Liver (tissue), 3 donors: ENCODE results near the gene PARD3B.

Experiments used
- EGR1 ChIP-seq, 2 donors: IDR thresholded peaks; 2 replicates each; pipeline ENCODE4 v1.6.1; 2016 to 2018; ENCODE audit warnings: antibody characterized with exemption in 2 of 2, low read depth in 2 of 2
- FOXA1 ChIP-seq: IDR thresholded peaks from 2 replicates; pipeline ENCODE4 v1.6.1; 2016; ENCODE audit warnings: antibody characterized with exemption
- JUND ChIP-seq, 2 donors: IDR thresholded peaks; 2 replicates each; pipeline ENCODE4 v1.6.1; 2016; ENCODE audit warnings: antibody characterized with exemption in 2 of 2
- RAD21 ChIP-seq, 2 donors: IDR thresholded peaks; 2 replicates each; pipeline ENCODE4 v1.6.1; 2016; ENCODE audit warnings: antibody characterized with exemption in 2 of 2, mild to moderate bottlenecking in 2 of 2
- RXRA ChIP-seq, 2 donors: IDR thresholded peaks; 2 replicates each; pipeline ENCODE4 v1.6.1; 2017 to 2018; ENCODE audit warnings: antibody characterized with exemption in 2 of 2, mild to moderate bottlenecking in 1 of 2
- SP1 ChIP-seq: IDR thresholded peaks from 2 replicates; pipeline ENCODE4 v1.6.1; 2018; ENCODE audit warnings: antibody characterized with exemption, mild to moderate bottlenecking
- TAF1 ChIP-seq: conservative IDR thresholded peaks from 2 replicates; pipeline ENCODE4 v1.6.1; 2016; ENCODE audit warnings: antibody characterized with exemption, mild to moderate bottlenecking
- YY1 ChIP-seq: IDR thresholded peaks from 2 replicates; pipeline ENCODE4 v1.6.1; 2016; ENCODE audit warnings: antibody characterized with exemption, mild to moderate bottlenecking
- ZBTB33 ChIP-seq: IDR thresholded peaks from 2 replicates; pipeline ENCODE4 v1.6.1; 2016; ENCODE audit warnings: antibody characterized with exemption
- TF ChIP-seq, protein P1 (sequence below): fragments of 150-350 bp; IDR thresholded peaks from 2 replicates; pipeline ENCODE4 v1.5.1; 2017; ENCODE audit warnings: improper control_type of control experiment, low read depth, low read length; ENCODE audit not compliant: missing input control
- TF ChIP-seq, protein P2 (sequence below): IDR thresholded peaks from 2 replicates; pipeline ENCODE4 v1.6.1; 2016; ENCODE audit warnings: antibody characterized with exemption, mild to moderate bottlenecking
- TF ChIP-seq, protein P3 (sequence below): IDR thresholded peaks from 2 replicates; pipeline ENCODE4 v1.6.1; 2016; ENCODE audit warnings: antibody characterized with exemption
- donor health status: healthy.
- donor health status: healthy.

DNA sequence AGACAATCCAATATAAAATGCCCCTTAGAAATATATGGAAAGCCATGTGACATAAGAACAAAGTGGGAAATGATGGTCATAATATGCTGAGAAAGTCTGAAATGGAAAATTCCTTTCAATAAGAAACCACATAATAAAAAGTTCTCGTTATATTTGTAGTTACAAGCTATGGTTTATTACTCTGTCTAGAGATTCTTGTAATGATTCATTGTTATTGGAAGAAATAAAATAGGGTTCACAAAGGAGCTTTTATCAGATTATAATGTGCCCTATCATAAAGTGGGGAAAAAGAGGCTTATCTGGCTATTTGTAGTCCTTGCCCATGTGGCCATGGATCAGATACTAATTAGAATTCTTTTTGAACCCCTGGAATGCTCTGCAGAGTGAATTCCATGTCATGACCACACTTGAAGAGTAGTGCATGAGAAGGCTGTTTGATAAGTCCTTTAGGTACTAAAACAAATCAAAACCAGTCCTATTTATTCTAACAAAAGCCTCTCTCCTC, 716.3 kb downstream of the PARD3B start:
- TF ChIP-seq, protein P1, sequence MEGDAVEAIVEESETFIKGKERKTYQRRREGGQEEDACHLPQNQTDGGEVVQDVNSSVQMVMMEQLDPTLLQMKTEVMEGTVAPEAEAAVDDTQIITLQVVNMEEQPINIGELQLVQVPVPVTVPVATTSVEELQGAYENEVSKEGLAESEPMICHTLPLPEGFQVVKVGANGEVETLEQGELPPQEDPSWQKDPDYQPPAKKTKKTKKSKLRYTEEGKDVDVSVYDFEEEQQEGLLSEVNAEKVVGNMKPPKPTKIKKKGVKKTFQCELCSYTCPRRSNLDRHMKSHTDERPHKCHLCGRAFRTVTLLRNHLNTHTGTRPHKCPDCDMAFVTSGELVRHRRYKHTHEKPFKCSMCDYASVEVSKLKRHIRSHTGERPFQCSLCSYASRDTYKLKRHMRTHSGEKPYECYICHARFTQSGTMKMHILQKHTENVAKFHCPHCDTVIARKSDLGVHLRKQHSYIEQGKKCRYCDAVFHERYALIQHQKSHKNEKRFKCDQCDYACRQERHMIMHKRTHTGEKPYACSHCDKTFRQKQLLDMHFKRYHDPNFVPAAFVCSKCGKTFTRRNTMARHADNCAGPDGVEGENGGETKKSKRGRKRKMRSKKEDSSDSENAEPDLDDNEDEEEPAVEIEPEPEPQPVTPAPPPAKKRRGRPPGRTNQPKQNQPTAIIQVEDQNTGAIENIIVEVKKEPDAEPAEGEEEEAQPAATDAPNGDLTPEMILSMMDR, result no peak
- TF ChIP-seq JUND (IDR thresholded peaks at IDR 0.05) (no peak), RXRA (IDR thresholded peaks at IDR 0.05) (no peak), EGR1 (IDR thresholded peaks at IDR 0.05; ENCODE audit: low read depth in 2 of 2) (no peak), YY1 (no peak), ZBTB33 (no peak), SP1 (no peak), RAD21 (IDR thresholded peaks at IDR 0.05) (no peak), TAF1 (no peak), FOXA1 (no peak)
- TF ChIP-seq, protein P2, sequence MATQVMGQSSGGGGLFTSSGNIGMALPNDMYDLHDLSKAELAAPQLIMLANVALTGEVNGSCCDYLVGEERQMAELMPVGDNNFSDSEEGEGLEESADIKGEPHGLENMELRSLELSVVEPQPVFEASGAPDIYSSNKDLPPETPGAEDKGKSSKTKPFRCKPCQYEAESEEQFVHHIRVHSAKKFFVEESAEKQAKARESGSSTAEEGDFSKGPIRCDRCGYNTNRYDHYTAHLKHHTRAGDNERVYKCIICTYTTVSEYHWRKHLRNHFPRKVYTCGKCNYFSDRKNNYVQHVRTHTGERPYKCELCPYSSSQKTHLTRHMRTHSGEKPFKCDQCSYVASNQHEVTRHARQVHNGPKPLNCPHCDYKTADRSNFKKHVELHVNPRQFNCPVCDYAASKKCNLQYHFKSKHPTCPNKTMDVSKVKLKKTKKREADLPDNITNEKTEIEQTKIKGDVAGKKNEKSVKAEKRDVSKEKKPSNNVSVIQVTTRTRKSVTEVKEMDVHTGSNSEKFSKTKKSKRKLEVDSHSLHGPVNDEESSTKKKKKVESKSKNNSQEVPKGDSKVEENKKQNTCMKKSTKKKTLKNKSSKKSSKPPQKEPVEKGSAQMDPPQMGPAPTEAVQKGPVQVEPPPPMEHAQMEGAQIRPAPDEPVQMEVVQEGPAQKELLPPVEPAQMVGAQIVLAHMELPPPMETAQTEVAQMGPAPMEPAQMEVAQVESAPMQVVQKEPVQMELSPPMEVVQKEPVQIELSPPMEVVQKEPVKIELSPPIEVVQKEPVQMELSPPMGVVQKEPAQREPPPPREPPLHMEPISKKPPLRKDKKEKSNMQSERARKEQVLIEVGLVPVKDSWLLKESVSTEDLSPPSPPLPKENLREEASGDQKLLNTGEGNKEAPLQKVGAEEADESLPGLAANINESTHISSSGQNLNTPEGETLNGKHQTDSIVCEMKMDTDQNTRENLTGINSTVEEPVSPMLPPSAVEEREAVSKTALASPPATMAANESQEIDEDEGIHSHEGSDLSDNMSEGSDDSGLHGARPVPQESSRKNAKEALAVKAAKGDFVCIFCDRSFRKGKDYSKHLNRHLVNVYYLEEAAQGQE, result no peak
- TF ChIP-seq, protein P3, sequence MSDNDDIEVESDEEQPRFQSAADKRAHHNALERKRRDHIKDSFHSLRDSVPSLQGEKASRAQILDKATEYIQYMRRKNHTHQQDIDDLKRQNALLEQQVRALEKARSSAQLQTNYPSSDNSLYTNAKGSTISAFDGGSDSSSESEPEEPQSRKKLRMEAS, result no peak
